Nephron progenitor cell (in vitro differentiated cells): ENCODE results near the gene ABCC3.
A peak's percentile ranks its signal among the peaks of the same experiment; 100 is the strongest.

Source experiments
- DNase-seq: peaks from one replicate; pipeline ENCODE4 v3.0.0; 2021
- H3K27ac Mint-ChIP-seq: 2 replicates; pipeline ENCODE4 v1.8.0; 2021; ENCODE audit warnings: mild to moderate bottlenecking, moderate library complexity, mixed read lengths
- H3K27me3 Mint-ChIP-seq: 2 replicates; pipeline ENCODE4 v1.8.0; 2021; ENCODE audit warnings: mild to moderate bottlenecking, low read depth, mixed read lengths; ENCODE audit not compliant: poor library complexity
- H3K36me3 Mint-ChIP-seq: 2 replicates; pipeline ENCODE4 v1.8.0; 2021; ENCODE audit warnings: low read depth, mixed read lengths
- H3K4me1 Mint-ChIP-seq: 2 replicates; pipeline ENCODE4 v1.8.0; 2021; ENCODE audit warnings: mixed read lengths
- H3K4me3 Mint-ChIP-seq: 2 replicates; pipeline ENCODE4 v1.8.0; 2021; ENCODE audit warnings: mild to moderate bottlenecking, moderate library complexity, mixed read lengths
- H3K9me3 Mint-ChIP-seq: 2 replicates; pipeline ENCODE4 v1.8.0; 2021; ENCODE audit warnings: mild to moderate bottlenecking, moderate library complexity, mixed read lengths
- CTCF ChIP-seq: fragments of 200-600 bp; sonication (generic); IDR thresholded peaks from 2 replicates; pipeline ENCODE4 v1.5.0; 2021; ENCODE audit warnings: antibody characterized with exemption

ABCC3 gene

GRCh38 chr17:50608700-50609379, 25.8 kb upstream of the ABCC3 start:
- TF ChIP-seq CTCF, result no peak
- no peak overlapping the region for H3K4me3 Mint-ChIP-seq
- peaks cover 27% of the 10 kb centered on the region for H3K27me3 Mint-ChIP-seq
- peaks cover 44% of the 10 kb centered on the region for H3K4me1 Mint-ChIP-seq
- no peak overlapping the region for H3K27ac Mint-ChIP-seq
- no peak for DNase-seq
- H3K9me3 Mint-ChIP-seq, result no peaks in the 10 kb centered on the region
- H3K36me3 Mint-ChIP-seq, result no peaks in the 10 kb centered on the region

GRCh38 chr17:50609380-50610074, 25.2 kb upstream of the ABCC3 start:
- Mint-ChIP-seq H3K4me3 (peak overlapping the region; percentile 46), H3K27me3 (peaks cover 26% of the 10 kb centered on the region), H3K9me3 (no peaks in the 10 kb centered on the region), H3K27ac (no peak overlapping the region), H3K4me1 (peaks cover 43% of the 10 kb centered on the region), H3K36me3 (no peaks in the 10 kb centered on the region)
- no peak for DNase-seq
- no peak for TF ChIP-seq CTCF

- Mint-ChIP-seq H3K4me1 (peaks cover 36% of the 10 kb centered on the region), H3K4me3 (no peak overlapping the region), H3K36me3 (no peaks in the 10 kb centered on the region), H3K27me3 (peaks cover 30% of the 10 kb centered on the region), H3K27ac (no peak overlapping the region), H3K9me3 (no peaks in the 10 kb centered on the region)
- TF ChIP-seq CTCF, result no peak
- no peak for DNase-seq
Measured at GRCh38 chr17:50611634-50612033, 23.0 kb upstream of the ABCC3 start.

GRCh38 chr17:50612281-50612680, 22.4 kb upstream of the ABCC3 start:
- Mint-ChIP-seq H3K27ac (no peak overlapping the region), H3K4me3 (no peak overlapping the region), H3K36me3 (no peaks in the 10 kb centered on the region), H3K27me3 (peaks cover 23% of the 10 kb centered on the region), H3K4me1 (peaks cover 36% of the 10 kb centered on the region), H3K9me3 (no peaks in the 10 kb centered on the region)
- TF ChIP-seq CTCF, result no peak
- no peak for DNase-seq

- no peak for DNase-seq
- no peak overlapping the region for H3K27ac Mint-ChIP-seq
- H3K4me3 Mint-ChIP-seq, result no peak overlapping the region
- peaks cover 18% of the 10 kb centered on the region for H3K27me3 Mint-ChIP-seq
- H3K4me1 Mint-ChIP-seq, result peaks cover 37% of the 10 kb centered on the region
- no peaks in the 10 kb centered on the region for H3K36me3 Mint-ChIP-seq
- H3K9me3 Mint-ChIP-seq, result no peaks in the 10 kb centered on the region
- TF ChIP-seq CTCF, result no peak
Measured at GRCh38 chr17:50613007-50613992, 21.4 kb upstream of the ABCC3 start.
